IPS-NIHi7 (cell line): ENCODE results near the gene PAXIP1.
"Not testable (repeated sequence)": the region's sequence is repeated elsewhere in the genome, so short reads cannot be mapped to it uniquely, and the experiment has no call there.

Experiments used
- DNase-seq: peaks from one replicate; pipeline ENCODE4 v3.0.0; 2012; ENCODE audit warnings: mixed read lengths; ENCODE audit errors: extremely low spot score

The PAXIP1 gene

DNA sequence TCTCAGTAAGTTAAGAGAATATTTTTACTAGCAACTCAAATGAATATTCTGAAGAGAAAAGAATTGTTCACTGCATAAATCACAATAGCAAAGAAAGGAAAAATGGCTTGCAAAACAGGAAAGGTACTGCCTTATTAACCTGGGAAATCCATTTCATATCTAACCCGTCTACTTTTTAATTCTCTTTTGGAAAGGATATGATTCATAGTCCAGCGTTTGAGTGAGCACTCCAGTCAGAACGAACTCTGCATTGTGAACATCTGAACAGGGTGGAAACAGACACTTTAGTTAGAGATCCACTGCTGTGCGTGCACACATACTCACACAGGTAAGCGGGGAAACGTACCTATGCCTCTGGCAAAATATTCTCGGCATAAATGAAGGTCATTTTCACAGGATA, 56.8 kb downstream of the PAXIP1 start:
- DNase-seq = no peak

DNA sequence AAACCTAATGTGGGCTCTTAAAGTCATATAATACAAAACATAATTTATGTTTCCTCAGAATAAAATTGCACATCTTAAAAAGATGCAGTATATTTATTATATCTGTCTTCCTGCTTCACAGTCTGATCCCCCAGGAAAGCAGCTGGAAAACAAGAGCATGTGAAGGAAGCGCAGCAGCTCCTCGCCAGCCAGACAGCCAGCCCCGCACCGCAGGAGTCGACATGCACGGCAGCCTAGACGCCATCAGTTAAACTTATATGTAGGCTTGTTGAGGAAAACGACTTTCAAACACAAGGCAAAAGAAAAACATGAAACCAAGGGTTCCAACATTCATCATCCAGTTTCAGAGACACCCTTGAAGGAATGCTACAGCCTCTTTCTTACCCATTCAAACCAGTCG, 59.0 kb downstream of the PAXIP1 start:
- no peak for DNase-seq

DNA sequence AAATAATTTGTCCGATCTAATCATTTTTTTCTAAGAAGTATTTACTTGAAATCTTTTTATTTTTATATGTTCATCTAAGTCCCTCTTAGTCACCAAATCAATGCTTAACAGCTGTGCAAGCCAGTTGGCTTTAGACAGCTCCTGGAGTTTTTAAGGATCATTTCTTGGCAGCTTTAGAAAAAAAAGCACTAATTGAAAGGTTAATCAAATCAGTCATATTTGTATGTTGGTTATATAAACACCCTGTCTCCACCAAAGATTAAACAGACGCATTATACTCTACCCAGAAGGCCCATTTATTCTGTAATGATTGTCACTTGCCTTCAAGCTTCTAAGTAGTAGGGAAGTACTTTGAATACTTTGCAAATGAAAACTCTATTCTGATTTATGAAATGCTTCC, 60.2 kb downstream of the PAXIP1 start:
- no peak for DNase-seq

DNA sequence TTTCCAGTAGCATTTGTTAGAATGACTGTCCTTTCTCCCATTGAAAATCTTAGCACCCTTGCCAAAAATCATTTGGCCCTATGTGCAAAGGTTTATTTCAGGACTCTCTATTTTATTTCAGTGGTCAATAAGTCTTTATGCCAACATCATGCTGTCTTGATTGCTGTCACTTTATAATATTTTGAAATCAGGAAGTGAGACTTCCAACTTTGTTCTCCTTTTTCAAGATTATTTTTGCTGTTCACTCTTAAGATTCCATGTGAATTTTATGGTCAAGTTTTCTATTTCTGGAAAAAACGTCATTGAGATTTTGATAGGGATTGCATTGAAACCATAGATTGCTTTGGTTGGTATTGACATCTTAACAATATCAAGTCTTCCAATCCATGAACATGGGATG, 65.1 kb downstream of the PAXIP1 start:
- no peak for DNase-seq

DNA sequence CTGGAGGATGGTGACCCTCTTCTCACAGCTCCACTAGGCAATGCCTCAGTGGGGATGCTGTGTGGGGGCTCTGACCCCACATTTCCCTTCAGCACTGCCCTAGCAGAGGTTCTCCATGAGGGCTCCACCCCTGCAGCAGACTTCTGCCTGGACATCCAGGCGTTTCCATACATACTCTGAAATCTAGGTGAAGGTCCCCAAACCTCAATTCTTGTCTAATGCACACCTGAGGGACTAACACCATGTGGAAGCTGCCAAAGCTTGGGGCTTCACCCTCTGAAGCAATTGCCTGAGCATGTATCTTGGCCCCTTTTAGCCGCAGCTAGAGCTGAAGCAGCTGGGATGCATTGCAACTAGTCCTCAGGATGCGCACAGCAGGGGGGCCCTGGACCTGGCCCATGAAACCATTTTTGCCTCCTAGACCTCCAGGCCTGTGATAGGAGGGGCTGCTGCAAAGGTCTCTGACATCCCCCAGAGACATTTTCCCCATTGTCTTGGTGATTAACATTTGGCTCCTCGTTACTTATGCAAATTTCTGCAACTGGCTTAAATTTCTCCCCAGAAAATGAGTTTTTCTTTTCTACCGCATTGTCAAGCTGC, 68.5 kb downstream of the PAXIP1 start:
- DNase-seq = not testable (repeated sequence)

DNA sequence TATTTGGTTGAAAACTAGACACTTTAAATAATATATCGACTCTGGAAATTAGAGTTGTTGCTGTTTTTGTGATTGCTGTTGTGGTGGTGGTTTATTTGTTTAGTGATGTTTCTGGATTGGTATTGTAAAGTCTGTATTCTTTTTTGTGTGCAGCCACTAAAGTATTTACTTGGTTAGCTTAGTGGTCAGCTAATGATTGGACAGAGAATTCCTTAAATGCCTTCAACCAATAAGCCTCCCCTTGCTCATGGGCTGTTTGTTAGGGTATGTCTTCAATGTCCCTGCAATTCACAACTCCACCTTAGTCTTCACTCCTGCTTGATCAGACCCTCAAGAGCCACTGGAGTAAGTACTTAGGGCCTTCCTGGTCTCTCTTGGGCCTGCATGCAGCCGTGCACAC, 71.0 kb downstream of the PAXIP1 start:
- no peak for DNase-seq

DNA sequence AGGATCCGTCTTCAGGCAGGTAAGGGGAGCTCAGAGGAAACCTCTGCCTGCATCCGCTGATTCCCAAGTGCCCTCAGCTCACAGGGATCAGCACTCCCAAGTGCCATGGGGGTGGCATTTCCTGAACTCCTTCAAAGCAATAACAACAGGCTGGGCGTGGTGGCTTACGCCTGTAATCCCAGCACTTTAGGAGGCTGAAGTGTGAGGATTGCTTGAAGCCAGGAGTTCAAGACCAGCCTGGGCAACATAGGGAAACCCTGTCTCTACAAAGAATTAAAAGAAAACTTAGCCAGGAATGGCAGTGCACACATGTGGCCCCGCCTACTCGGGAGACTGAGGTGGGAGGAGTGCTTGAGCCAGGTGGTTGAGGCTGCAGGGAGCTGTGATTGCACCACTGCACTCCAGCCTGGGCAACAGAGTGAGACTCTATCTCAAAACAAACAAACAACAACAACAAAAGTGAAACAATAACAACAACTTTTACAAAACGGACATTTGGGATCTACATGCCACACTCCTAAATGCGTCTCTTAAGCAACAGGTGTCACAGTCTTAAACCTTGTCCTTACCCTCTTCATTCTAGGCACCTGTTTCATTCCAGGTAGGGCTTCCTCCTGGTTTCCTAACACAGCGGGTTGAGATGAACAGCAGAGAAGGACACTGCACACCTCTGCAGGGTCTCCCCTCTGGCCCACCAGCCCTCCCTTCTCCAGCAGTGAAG, 73.8 kb downstream of the PAXIP1 start:
- DNase-seq = no peak

DNA sequence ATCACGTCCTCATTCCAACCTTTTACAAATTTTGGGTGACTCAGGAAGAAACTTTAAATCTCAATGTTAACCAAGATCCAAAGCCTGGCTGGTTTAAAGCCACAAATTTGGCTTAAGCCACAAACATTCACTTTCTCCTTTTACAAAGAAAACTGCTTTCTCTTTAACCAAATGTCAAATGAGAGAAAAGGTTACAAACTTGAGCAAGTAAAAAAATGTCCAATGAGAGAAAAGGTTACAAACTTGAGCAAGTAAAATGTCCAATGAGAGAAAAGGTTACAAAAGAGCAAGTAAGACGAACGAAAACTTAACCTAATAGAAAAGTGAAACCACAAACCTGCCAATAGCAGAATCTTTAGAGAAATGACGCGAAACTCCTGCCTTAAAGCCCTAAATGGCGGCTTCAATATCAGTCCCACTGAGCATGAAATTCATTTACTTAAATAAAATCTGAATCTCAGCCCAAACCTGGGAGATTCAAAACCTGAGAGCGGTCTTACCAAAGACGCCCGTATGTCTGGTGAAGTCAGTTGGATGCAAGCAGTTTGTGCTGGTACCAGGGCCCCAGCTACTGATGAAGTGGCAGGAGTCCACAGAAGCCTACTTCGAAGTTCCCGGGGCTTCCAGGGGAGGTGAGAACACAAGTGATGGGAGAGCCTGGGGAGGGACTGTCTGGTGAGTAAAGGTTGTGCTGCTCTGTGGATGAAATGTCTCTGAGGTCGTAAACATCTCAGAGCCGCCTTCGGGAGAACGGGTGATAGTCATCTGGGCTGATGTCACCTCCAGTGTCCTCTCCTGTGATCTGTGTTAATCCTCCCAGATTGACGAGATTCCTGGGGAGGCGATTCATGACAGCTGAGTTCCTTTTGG, 74.6 kb downstream of the PAXIP1 start:
- no peak for DNase-seq

DNA sequence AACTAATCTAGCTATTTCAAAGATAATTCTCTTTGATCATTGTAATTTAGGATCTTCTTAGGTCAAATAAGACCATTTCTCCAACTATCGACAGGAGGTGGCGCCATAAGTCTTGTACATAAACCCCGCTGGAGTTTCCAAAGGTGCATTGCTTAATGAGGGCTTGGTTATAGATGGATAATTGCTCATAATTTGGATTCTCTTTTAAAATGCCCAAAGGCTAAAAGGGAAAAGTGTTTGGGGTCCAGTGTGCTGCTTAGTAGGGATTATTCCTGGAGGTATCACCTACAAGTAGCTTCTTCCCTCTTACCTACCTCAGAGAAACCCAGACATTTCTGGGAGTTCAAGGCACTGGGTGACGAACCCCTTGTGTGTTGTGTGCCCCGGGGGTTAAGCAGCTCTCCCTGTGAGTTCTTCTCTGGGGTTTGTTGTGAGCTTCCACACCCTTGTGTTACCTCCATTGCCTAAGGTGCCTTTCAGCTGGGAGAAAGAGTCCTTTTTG, 75.2 kb downstream of the PAXIP1 start:
- DNase-seq = peak; percentile 62

DNA sequence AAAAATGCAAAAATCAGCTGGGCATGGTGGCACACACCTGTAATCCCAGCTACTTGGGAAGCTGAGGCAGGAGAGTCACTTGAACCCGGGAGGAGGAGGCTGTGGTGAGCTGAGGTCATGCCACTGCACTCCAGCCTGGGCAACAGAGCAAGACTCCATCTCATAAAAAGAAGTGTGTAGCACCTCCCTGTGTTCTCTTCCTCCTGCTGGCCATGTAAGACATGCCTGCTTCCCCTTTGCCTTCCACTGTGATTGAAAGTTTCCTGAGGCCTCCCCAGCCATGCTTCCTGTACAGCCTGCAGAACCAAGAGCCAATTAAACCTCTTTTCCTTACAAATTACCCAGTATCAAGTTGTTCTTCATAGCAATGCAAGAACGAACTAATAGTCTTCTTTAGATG, 80.5 kb downstream of the PAXIP1 start:
- DNase-seq = not testable (repeated sequence)

DNA sequence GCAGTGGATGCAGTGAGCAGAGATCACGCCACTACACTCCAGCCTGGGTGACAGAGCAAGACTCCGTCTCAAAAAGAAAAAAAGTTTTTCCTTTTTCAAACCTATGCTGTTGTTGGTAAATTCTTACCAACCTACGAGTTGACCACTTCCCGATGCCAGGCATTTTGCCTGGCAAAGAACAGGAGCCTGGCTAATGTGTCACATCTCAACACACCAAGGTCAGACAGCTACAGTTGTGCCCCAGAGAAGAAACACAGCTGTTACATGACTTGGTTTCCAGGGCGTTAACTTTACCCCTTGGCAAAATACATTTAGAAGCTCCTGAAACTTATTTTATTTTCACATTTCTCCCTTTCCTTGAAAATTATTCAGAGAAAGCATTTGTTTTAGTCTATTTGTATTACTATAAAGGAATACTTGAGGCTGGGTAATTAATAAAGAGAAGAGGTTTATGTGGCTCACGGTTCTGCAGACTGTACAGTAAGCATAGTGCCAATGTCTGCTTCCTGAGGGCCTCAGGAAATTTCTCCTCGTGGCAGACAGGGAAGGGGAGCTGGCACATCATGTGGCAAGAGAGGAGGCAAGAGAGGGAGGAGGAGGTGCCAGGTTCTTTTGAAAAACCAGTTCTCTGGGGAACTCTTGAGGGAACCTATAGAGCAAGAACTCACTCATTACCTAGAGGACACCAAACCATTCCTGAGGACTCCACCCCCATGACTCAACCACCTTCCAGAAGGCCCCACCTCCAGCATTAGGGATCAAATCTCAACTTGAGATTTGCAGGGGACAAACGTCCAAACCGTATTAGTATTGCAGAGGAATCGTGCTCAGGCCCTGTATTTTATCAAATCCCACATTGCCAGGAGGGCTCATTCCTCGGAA, 83.3 kb downstream of the PAXIP1 start:
- DNase-seq = no peak

DNA sequence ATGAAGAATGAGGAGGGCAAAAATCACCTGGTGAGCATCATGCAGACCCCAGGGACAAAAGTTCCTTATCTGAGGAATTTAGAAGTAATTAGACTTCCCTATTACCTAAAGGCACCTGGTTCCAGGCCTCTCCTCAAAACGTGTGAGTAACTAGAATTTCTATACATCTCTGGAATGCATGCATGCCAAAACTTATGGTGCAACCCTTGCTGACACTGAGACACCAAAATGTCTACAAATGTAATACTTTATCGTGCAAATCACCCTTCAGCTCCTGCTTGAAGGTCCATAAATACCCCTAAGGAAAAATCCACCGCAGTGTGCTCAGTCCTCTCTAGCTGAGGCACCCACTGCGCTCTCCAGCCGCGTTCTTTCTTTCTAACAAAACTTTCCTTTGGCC, 84.2 kb downstream of the PAXIP1 start:
- no peak for DNase-seq

DNA sequence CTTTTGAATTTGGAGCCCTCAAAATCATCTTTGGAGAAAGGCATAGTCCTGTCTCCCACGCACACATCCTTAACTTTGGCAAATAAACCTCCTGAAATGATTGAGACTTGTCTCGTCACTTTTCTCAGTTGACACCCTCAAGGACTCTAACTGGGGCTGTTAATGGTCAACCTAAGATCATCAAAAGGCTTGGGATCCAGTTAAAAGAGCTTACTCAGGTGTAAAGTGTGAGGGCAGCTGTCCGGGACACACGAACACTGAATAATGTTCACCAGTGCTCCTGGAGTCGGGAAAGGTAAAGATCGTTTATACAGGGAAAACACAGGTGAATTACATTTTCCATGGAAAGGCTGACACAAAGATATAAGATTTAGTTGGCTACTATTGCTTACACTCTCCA, 84.7 kb downstream of the PAXIP1 start:
- no peak for DNase-seq

DNA sequence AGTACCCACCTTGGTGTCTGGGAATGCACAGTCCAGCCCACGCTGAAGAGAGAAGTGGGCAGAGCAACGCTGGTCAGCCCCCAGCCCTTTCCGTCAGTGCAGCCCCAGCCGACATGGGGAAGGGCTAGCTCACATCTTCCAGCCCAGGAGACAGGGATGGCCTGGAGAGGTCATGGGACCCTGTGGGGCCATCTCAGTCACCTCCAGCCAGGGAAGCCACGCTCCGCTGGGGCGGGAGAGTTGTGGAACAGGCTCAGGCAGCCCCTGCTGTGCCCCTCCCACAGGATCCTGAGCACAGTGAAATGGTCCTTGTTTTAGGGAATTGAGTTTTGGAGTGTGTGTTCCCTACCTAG, 85.1 kb downstream of the PAXIP1 start:
- no peak for DNase-seq

DNA sequence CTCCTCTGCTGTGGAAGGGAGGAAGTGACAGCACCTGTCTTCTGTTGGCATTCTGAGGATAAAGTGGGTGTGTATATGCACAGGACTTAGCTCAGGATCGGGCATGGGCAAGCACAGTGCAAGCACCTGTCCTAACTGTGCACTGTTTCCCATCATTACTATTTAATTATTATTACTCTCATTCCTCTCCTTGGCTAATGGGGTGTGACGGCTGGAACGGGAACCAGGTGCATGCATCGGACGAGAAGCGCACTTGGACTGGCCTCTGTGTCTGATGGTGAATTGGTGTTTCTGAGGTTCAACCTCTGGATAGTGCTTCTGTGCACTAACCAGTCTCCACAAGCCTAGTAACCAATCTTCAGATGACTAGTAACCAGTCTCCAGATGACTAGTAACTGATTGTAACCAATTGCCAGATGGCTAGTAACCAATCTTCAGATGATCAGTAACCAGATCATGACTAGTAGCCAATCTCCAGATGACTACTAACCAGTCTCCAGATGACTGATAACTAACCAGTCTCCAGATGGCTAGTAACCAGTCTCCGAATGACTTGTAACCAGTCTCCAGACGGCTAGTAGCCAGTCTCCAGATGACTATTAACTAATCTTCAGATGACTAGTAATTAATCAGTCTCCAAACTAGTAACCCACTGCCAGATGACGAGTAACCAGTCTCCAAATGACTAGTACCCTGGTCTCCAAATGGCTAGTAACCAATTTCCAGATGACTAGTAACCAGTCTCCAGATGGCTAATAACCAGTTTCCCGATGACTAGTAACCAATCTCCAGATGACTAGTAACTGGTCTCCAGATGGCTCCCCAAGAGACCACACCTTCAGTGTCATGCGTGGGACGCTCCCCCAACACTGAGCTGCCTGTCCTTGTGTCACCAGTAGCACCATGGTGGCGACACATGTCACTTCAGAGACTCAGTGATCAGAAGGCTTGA, 85.8 kb downstream of the PAXIP1 start:
- DNase-seq = no peak

DNA sequence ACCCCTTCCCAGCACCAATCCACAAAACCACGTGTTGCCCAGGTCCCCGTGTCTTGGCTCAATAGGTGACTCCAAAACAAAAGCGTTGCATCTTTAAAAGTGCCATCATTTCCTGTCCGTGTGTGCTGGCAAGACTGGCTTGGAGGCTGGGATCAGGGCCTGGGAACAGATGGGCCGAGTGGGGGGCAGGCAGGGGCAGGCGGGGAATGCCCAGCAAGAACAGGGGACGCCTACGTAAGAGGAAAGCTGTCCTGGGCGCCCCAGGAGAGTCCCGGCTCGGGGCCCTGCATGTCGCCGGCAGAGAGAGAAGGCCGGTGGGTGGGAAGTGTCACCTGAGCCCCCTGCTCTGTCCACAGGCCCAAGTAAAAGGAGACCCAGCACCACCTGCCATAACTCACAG, 86.5 kb downstream of the PAXIP1 start:
- no peak for DNase-seq

DNA sequence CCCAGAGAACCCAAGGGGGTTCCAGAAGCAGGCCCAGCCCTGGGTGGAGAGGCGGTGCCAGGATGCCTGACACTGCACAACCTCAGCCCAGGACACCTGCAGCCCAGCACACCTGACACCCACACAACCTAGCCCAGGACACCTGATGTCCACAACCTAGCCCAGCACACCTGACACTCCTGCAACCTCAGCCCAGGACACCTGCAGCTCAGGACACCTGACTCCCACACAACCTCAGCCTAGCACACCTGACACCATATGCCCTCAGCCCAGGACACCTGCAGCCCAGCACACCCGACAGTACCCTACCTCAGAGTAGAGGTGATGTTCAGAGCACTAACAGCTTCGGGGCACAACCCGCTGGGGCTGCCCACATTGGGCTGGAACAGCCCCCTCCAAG, 87.3 kb downstream of the PAXIP1 start:
- no peak for DNase-seq

DNA sequence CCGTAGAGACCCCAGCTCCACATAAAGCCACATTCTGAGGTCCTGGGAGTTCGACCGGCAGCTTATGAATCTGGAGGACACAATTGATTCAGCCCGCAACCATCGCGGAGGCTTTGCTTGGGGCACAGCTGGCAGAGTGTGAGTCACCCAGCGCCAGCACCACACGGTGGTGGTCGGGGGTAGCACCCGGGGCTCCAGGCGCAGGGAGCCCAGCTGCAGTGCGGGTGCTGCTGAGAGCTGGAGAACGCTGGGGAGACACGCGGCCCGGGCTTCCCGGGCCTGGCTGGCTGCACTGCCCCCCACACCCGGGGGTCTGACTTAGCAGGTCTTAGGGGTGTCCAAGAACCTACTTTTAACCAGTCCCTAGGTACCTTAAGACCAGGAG, 87.9 kb downstream of the PAXIP1 start:
- DNase-seq = peak; percentile 27

DNA sequence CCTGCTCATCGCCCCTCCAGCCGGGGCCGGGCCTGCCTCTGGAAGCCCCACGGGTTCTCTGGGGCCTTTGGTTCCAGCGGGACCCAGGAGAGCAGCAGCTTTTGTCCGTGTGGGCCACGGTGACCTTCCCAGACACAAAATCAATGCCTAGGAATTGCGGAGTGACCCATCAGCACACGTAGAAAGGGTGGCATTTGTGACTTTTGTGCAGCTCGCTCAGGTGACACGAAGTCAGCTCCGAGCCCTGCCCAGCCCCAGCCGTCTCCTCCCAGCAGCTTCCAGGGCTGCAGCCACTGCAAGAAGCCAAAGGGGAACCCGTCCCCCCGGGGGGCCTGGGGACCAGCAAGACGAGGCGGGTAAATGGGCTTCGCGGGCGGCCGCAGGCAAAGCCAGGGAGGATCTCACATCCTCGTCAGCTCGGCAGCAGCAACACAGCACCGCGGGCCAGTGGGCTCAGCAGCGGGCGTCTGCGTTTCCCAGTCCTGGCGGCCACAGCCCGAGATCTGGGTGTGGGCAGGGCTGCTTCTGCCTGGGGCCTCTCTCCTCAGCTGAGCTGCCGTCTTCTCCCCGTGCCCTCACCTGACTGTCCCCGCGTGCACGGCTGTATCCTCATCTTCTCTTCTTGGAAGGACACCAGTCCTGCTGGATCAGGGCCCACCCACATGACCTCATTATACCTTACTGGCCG, 88.5 kb downstream of the PAXIP1 start:
- DNase-seq = no peak
